ENCODE measurements around the gene TBC1D24.

The TBC1D24 gene

GRCh38 chr16:2500430-2500917 lies 25.5 kb downstream of the TBC1D24 start:
- no peak for DNase-seq

GRCh38 chr16:2500918-2501750 lies 26.2 kb downstream of the TBC1D24 start:
- DNase-seq, result peak; percentile 79

- no peak for DNase-seq
These were observed 27.3 kb downstream of the TBC1D24 start for GRCh38 chr16:2501946-2502895.

- no peak for DNase-seq
These were observed 30.8 kb downstream of the TBC1D24 start for GRCh38 chr16:2505695-2506094.

GRCh38 chr16:2507052-2507659 lies 32.2 kb downstream of the TBC1D24 start:
- no peak for DNase-seq

- DNase-seq, result no peak
These were observed 32.7 kb downstream of the TBC1D24 start for GRCh38 chr16:2507665-2508064.

GRCh38 chr16:2508722-2509400 lies 33.9 kb downstream of the TBC1D24 start:
- no peak for DNase-seq

GRCh38 chr16:2511128-2511800 lies 36.3 kb downstream of the TBC1D24 start:
- no peak for DNase-seq

GRCh38 chr16:2511996-2512734 lies 37.2 kb downstream of the TBC1D24 start:
- DNase-seq, result no peak

- no peak for DNase-seq
These were observed 37.9 kb downstream of the TBC1D24 start for GRCh38 chr16:2512735-2513404.

GRCh38 chr16:2513405-2514332 lies 38.7 kb downstream of the TBC1D24 start, which contains the start of gene ATP6V0C:
ATP6V0C (plus strand) TSS chr16:2513952; CDS start chr16:2514104, 152 bp downstream.
- peak; percentile 90 for DNase-seq

- peak; percentile 31 for DNase-seq
These were observed 39.6 kb downstream of the TBC1D24 start for GRCh38 chr16:2514333-2515179.

- no peak for DNase-seq
These were observed 40.4 kb downstream of the TBC1D24 start for GRCh38 chr16:2515180-2515851.

GRCh38 chr16:2516391-2517240 lies 41.7 kb downstream of the TBC1D24 start:
- no peak for DNase-seq

GRCh38 chr16:2517954-2518605 lies 43.2 kb downstream of the TBC1D24 start:
- no peak for DNase-seq

Measured in activated CD4-positive, alpha-beta T cell treated with anti-CD3 and anti-CD28 coated beads, Interleukin-2, amount 50 U/mL, for 1 hour (primary cell).